C4-2B (cell line): ENCODE results near the gene POLR1H.

Experiments used
- H3K27ac ChIP-seq: fragments of 450-650 bp; 2 replicates; pipeline ENCODE4 v1.5.1; 2017
- ZFX ChIP-seq: fragments of 450-650 bp; IDR thresholded peaks from 2 replicates; pipeline ENCODE4 v1.6.1; 2017
- TF ChIP-seq, protein P1 (sequence below): fragments of 450-650 bp; conservative IDR thresholded peaks from 2 replicates; pipeline ENCODE4 v1.5.1; 2017; ENCODE audit warnings: mild to moderate bottlenecking

Gene POLR1H

GRCh38 chr6:30062471-30063178, 1.6 kb downstream of the POLR1H start:
- peak overlapping the region; percentile 87 for H3K27ac ChIP-seq
- TF ChIP-seq, protein P1, sequence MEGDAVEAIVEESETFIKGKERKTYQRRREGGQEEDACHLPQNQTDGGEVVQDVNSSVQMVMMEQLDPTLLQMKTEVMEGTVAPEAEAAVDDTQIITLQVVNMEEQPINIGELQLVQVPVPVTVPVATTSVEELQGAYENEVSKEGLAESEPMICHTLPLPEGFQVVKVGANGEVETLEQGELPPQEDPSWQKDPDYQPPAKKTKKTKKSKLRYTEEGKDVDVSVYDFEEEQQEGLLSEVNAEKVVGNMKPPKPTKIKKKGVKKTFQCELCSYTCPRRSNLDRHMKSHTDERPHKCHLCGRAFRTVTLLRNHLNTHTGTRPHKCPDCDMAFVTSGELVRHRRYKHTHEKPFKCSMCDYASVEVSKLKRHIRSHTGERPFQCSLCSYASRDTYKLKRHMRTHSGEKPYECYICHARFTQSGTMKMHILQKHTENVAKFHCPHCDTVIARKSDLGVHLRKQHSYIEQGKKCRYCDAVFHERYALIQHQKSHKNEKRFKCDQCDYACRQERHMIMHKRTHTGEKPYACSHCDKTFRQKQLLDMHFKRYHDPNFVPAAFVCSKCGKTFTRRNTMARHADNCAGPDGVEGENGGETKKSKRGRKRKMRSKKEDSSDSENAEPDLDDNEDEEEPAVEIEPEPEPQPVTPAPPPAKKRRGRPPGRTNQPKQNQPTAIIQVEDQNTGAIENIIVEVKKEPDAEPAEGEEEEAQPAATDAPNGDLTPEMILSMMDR: no peak
- no peak for TF ChIP-seq ZFX

GRCh38 chr6:30063315-30063714, 2.2 kb downstream of the POLR1H start:
- H3K27ac ChIP-seq: no peak overlapping the region
- TF ChIP-seq, protein P1: no peak
- TF ChIP-seq ZFX: no peak

GRCh38 chr6:30066082-30066481, 5.0 kb downstream of the POLR1H start:
- no peak for TF ChIP-seq ZFX
- peak overlapping the region; percentile 71 for H3K27ac ChIP-seq

- TF ChIP-seq, protein P1: no peak
- no peak for TF ChIP-seq ZFX
- H3K27ac ChIP-seq: peak within 1 kb of the TSS; percentile 71
Observed at GRCh38 chr6:30066577-30067459, 5.8 kb downstream of the POLR1H start, which contains the start of gene PPP1R11. TSS of gene PPP1R11 (plus strand) at chr6:30067198. CDS start at chr6:30067411, 213 bp downstream.

DNA sequence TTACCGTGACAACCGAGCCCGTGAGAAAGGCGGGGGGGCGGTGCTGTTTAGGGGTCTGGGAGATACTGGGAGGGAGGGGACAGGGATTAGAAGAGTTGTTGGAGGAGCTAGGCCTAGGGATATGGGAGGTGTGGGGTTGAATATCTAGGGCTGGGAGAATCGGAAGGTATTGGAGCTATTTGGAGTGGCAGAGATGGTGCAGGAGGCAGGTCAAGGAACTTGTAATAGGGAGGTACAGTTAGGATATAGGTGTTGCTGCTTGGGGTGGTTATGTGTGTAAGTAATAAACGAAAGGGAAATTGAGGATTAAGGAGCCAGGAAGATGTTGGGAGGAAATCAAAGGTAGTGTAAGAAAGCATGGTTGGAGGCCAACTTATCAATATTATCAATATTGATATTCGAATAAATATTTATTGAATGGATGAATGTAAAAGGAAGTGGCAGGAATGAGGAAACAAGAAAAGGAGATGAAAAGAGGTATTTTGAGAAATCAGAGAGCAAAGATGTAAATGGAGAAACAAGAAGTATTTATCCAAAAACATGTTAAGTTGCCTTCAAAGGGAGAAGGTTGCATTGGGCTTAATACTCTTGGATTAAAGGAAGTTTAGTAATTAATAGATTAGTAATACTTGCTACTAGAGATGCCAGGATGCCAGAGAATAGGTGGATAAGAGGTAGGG, 6.5 kb downstream of the POLR1H start:
- TF ChIP-seq ZFX: no peak
- TF ChIP-seq, protein P1: no peak
- H3K27ac ChIP-seq: peak overlapping the region; percentile 71

GRCh38 chr6:30071081-30071818, 10.2 kb downstream of the POLR1H start:
- TF ChIP-seq, protein P1: no peak
- no peak for TF ChIP-seq ZFX
- no peak overlapping the region for H3K27ac ChIP-seq

DNA sequence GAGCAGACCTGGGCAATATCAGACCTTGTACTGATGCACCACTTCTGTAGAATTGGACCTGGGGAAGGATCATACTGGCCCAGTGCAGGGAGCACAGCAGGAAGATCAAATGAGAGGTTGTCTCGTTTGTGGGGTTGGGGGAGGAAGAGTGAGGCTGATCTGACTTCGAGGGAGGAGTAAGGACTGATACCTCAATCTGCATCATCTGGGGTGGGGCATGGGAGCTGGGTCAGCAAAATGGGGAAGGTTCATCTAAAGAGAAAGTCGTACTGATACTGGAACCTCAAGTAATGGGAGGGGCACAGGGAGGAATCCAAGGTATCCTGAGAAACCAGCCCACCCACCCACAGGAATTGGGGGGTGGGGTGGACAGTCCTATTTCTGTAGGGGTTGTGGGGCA, 10.8 kb downstream of the POLR1H start:
- TF ChIP-seq ZFX: no peak
- TF ChIP-seq, protein P1: no peak
- H3K27ac ChIP-seq: no peak overlapping the region
